ENCODE results near the gene USP22. TPM values are rescaled to one million over a fixed set of nuclear protein-coding genes. Genes with fewer than 3 reads are reported as not detected.

The USP22 gene
- total RNA-seq, 4 donors from 2014 or later = 74.7 to 113 (median 106) TPM

DNA sequence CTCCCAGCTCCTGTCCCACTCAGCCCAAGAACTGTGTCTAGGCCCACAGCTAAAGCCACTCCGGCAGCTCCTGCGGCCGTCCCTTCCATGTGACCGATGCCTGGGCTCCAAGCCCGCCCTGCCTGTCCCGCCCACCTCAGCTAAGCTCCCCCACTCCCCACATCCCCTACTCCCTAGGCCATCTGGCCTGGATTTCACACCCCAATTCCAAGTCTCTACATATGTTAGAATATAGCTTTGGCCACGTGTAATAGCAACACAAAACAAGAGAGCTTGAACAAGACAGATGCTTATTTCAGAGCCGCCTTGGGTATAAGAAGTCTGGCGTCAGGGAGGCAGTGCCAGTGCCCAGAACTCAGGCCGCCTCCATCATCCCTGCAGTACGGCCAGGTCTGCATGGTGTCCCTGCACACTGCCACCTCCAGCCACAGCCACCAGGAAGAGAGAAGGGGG, 30.0 kb upstream of the USP22 start:
- no peak for TF ChIP-seq POLR2A (IDR thresholded peaks at IDR 0.05)
- TF ChIP-seq, protein P1, sequence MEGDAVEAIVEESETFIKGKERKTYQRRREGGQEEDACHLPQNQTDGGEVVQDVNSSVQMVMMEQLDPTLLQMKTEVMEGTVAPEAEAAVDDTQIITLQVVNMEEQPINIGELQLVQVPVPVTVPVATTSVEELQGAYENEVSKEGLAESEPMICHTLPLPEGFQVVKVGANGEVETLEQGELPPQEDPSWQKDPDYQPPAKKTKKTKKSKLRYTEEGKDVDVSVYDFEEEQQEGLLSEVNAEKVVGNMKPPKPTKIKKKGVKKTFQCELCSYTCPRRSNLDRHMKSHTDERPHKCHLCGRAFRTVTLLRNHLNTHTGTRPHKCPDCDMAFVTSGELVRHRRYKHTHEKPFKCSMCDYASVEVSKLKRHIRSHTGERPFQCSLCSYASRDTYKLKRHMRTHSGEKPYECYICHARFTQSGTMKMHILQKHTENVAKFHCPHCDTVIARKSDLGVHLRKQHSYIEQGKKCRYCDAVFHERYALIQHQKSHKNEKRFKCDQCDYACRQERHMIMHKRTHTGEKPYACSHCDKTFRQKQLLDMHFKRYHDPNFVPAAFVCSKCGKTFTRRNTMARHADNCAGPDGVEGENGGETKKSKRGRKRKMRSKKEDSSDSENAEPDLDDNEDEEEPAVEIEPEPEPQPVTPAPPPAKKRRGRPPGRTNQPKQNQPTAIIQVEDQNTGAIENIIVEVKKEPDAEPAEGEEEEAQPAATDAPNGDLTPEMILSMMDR (IDR thresholded peaks at IDR 0.05) = no peak
- no peak for DNase-seq (ENCODE audit: low spot score in 2 of 2)
- intact Hi-C loops (cut with DNase I; ENCODE audit: low total_unique reads) = no loop called here
- 76 to 79% methylated on average over 11 of the region's 11 CpGs for WGBS, 2 donors
- H3K4me3 ChIP-seq (ENCODE audit: low read depth, poor library complexity, severe bottlenecking) = no peak overlapping the region

DNA sequence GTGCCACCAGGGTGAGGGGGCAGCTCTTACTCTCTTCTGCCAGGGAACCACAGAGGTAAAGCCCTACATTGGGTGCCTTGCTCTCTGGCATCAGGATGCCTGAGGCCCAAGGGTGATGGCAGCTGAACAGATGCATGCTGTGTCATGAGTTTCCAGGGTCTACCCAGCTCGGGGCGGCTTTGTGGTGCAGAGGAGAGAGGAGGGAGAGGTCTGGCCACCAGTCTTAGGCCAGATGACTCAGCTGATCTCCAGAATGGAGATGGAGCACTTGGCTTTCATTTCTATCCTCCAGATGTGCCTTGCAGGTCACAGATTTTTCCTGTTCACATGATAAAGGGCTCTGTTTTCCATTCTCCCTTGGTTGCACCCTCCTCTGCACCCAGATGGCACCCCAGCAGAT, 23.6 kb upstream of the USP22 start:
- intact Hi-C loops (cut with DNase I; ENCODE audit: low total_unique reads) = no loop called here
- TF ChIP-seq, protein P1 (IDR thresholded peaks at IDR 0.05) = no peak
- no peak for TF ChIP-seq POLR2A (IDR thresholded peaks at IDR 0.05)
- WGBS, 2 donors = 30 to 40% methylated on average over 2 of the region's 2 CpGs

DNA sequence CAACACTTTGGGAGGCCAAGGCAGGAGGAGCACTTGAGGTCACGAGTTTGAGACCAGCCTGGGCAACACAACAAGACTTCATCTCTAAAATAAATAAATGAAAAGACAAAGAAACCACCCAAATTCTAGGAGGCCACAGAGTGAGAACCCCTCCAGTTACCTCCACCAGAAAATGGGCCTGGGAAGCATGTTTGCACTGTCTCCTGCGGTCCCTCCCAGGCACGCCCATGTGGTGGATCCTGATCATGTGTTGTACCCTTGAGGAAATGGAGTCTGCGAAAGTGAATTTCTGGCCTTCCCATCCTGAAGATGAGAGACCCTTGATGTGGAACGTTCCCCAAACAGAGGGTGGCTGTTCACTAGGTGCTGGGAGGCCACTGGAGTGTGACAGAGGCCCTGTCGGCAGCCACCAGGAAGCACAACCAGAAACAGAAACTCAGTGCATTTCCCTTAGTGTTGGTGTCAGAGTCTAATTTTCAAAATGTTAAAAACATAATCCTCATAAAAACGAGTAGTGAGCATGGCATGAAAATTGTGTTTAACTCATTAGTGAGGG, 19.2 kb upstream of the USP22 start:
- no peak for TF ChIP-seq POLR2A (IDR thresholded peaks at IDR 0.05)
- TF ChIP-seq, protein P1 (IDR thresholded peaks at IDR 0.05) = no peak
- no peak for DNase-seq (ENCODE audit: low spot score in 2 of 2)
- WGBS, 2 donors = 77 to 82% methylated on average over 7 of the region's 7 CpGs
- intact Hi-C loops (cut with DNase I; ENCODE audit: low total_unique reads) = no loop called here
- H3K4me3 ChIP-seq (ENCODE audit: low read depth, poor library complexity, severe bottlenecking) = no peak overlapping the region

More for the DNA sequence above, 23.6 kb upstream of the USP22 start:
- no peak for DNase-seq (ENCODE audit: low spot score in 2 of 2)
- no peak overlapping the region for H3K4me3 ChIP-seq (ENCODE audit: low read depth, poor library complexity, severe bottlenecking)

DNA sequence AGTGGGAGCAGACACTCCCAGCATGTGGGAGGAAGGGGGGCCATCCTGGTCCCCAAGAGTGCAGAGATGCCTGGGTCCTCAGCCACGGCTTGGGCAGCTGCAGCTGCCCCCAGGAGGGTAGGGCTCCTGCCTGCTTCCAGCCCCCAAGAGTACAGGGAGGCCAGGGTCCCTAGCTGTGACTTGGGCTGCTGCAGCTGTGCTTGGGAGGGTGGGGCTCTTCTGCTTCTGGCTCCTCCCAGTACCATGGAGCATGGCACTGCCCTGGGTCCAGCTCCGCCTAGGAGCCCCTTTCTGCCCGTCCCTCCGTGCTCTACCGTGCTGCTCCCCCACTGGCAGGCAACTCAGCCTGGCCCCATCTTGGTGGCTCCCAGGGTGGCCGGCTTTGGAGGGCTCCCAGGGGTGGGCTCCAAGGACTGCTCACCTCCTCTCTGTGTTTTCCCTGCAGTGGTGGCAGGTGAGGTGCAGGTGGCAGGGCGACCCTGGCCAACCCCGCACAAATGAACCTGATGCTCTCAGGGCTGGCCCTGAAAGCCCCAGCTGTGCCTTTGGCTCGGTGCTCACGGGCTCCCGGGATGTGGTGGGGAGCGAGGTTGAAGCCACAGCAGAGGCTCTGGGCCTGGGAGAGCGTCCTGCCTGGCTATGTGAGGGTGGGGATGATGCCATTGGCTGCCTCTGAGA, 18.5 kb upstream of the USP22 start:
- no peak for TF ChIP-seq POLR2A (IDR thresholded peaks at IDR 0.05)
- TF ChIP-seq, protein P1 (IDR thresholded peaks at IDR 0.05) = no peak
- DNase-seq (ENCODE audit: low spot score in 2 of 2) = no peak
- WGBS, 2 donors = 83 to 89% methylated on average over 6 to 8 of the region's 13 CpGs
- H3K4me3 ChIP-seq (ENCODE audit: low read depth, poor library complexity, severe bottlenecking) = no peak overlapping the region
- intact Hi-C loops (cut with DNase I; ENCODE audit: low total_unique reads) = no loop called here

DNA sequence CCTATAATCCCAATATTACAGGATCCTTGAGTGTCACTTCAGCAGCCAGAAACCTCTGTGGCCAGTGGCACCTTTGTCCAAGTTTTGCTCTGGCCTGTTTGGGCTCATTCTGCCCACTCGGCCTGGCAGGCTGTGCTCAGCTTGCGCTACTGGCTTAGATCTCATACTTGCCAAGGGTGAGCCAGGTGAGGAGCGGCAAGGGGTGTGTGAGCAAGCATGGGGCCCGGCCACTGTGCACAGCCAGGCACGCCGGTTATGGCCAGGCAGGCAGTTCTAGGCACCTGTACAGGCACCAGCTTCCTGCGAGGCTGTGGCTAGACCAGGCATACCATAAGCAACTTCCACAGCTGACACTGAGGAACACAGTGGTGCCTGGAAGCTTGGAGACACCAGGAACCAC, 16.9 kb upstream of the USP22 start:
- DNase-seq (ENCODE audit: low spot score in 2 of 2) = no peak

More for the DNA sequence above, 16.9 kb upstream of the USP22 start:
- intact Hi-C loops (cut with DNase I; ENCODE audit: low total_unique reads) = no loop called here
- no peak for TF ChIP-seq POLR2A (IDR thresholded peaks at IDR 0.05)
- TF ChIP-seq, protein P1 (IDR thresholded peaks at IDR 0.05) = no peak
- H3K4me3 ChIP-seq (ENCODE audit: low read depth, poor library complexity, severe bottlenecking) = no peak overlapping the region
- WGBS, 2 donors = 85 to 93% methylated on average over 5 to 7 of the region's 7 CpGs
